NCI-H82 treated with DMSO at 0.1 percent for 48 hours (cell line): ENCODE measurements around the gene EIF3D.

Experiments used
- DNase-seq: peaks from one replicate; lab custom pipeline; 2025; ENCODE audit not compliant: unreplicated experiment; lab: John Stamatoyannopoulos, UW

Gene EIF3D

GRCh38 chr22:36528795-36529751 is at the start of gene EIF3D:
Gene EIF3D, minus strand, starts transcription at chr22:36529166. Its CDS starts 3,045 bp downstream, at chr22:36526121.
- peak; percentile 93 for DNase-seq

- no peak for DNase-seq
Observed at GRCh38 chr22:36578619-36579018, 49.7 kb upstream of the EIF3D start.

GRCh38 chr22:36577019-36577418 is 48.1 kb upstream of the EIF3D start:
- DNase-seq: no peak

- DNase-seq: no peak
Observed at GRCh38 chr22:36574728-36575127, 45.8 kb upstream of the EIF3D start.

GRCh38 chr22:36573815-36574363 is 44.9 kb upstream of the EIF3D start:
- peak; percentile 99 for DNase-seq

- DNase-seq: no peak
Observed at GRCh38 chr22:36571991-36572390, 43.0 kb upstream of the EIF3D start.

- DNase-seq: peak; percentile 25
Observed at GRCh38 chr22:36569999-36570398, 41.0 kb upstream of the EIF3D start.

- no peak for DNase-seq
Observed at GRCh38 chr22:36568846-36569245, 39.9 kb upstream of the EIF3D start.

GRCh38 chr22:36566720-36567119 is 37.8 kb upstream of the EIF3D start:
- no peak for DNase-seq

GRCh38 chr22:36565686-36566085 is 36.7 kb upstream of the EIF3D start:
- DNase-seq: no peak

GRCh38 chr22:36565159-36565507 is 36.2 kb upstream of the EIF3D start:
- no peak for DNase-seq

- DNase-seq: no peak
Observed at GRCh38 chr22:36564422-36565158, 35.6 kb upstream of the EIF3D start.

GRCh38 chr22:36563898-36564297 is 34.9 kb upstream of the EIF3D start:
- no peak for DNase-seq

- no peak for DNase-seq
Observed at GRCh38 chr22:36563444-36563843, 34.5 kb upstream of the EIF3D start.

- no peak for DNase-seq
Observed at GRCh38 chr22:36563001-36563400, 34.0 kb upstream of the EIF3D start.

GRCh38 chr22:36562261-36562835 is 33.4 kb upstream of the EIF3D start:
- no peak for DNase-seq

- DNase-seq: no peak
Observed at GRCh38 chr22:36561291-36561811, 32.4 kb upstream of the EIF3D start.

- no peak for DNase-seq
Observed at GRCh38 chr22:36560001-36560400, 31.0 kb upstream of the EIF3D start.

GRCh38 chr22:36554098-36554497 is 25.1 kb upstream of the EIF3D start:
- no peak for DNase-seq

- DNase-seq: no peak
Observed at GRCh38 chr22:36552289-36552688, 23.3 kb upstream of the EIF3D start.
